ENCODE data around the gene TRIM45.

The TRIM45 gene

GRCh38 chr1:117096951-117097408, 24.6 kb downstream of the TRIM45 start:
- Mint-ChIP-seq H3K9me3 (ENCODE audit: low read depth) (no peaks in the 10 kb centered on the region), H3K4me1 (ENCODE audit: low read depth) (peaks cover 19% of the 10 kb centered on the region), H3K27me3 (no peaks in the 10 kb centered on the region), H3K4me3 (no peak overlapping the region), H3K36me3 (peaks cover 49% of the 10 kb centered on the region), H3K27ac (no peak overlapping the region)

GRCh38 chr1:117094841-117095604, 26.5 kb downstream of the TRIM45 start:
- Mint-ChIP-seq H3K9me3 (ENCODE audit: low read depth) (no peaks in the 10 kb centered on the region), H3K36me3 (peaks cover 51% of the 10 kb centered on the region), H3K27me3 (no peaks in the 10 kb centered on the region), H3K4me1 (ENCODE audit: low read depth) (peaks cover 19% of the 10 kb centered on the region), H3K4me3 (no peak overlapping the region), H3K27ac (no peak overlapping the region)

GRCh38 chr1:117093870-117094621, 27.5 kb downstream of the TRIM45 start:
- peak overlapping the region; percentile 46 for H3K27ac Mint-ChIP-seq
- peaks cover 44% of the 10 kb centered on the region for H3K36me3 Mint-ChIP-seq
- H3K9me3 Mint-ChIP-seq (ENCODE audit: low read depth) = no peaks in the 10 kb centered on the region
- no peaks in the 10 kb centered on the region for H3K27me3 Mint-ChIP-seq
- H3K4me1 Mint-ChIP-seq (ENCODE audit: low read depth) = peaks cover 19% of the 10 kb centered on the region
- no peak overlapping the region for H3K4me3 Mint-ChIP-seq

GRCh38 chr1:117093091-117093534, 28.4 kb downstream of the TRIM45 start:
- Mint-ChIP-seq H3K27me3 (no peaks in the 10 kb centered on the region), H3K27ac (peak overlapping the region; percentile 54), H3K36me3 (peaks cover 44% of the 10 kb centered on the region), H3K4me1 (ENCODE audit: low read depth) (peaks cover 19% of the 10 kb centered on the region), H3K9me3 (ENCODE audit: low read depth) (no peaks in the 10 kb centered on the region), H3K4me3 (no peak overlapping the region)

- Mint-ChIP-seq H3K9me3 (ENCODE audit: low read depth) (no peaks in the 10 kb centered on the region), H3K27me3 (no peaks in the 10 kb centered on the region), H3K27ac (peak overlapping the region; percentile 54), H3K36me3 (peaks cover 44% of the 10 kb centered on the region), H3K4me1 (ENCODE audit: low read depth) (peaks cover 19% of the 10 kb centered on the region), H3K4me3 (no peak overlapping the region)
These were observed 29.0 kb downstream of the TRIM45 start for GRCh38 chr1:117092594-117092993.

- Mint-ChIP-seq H3K4me1 (ENCODE audit: low read depth) (peaks cover 19% of the 10 kb centered on the region), H3K27ac (no peak overlapping the region), H3K4me3 (no peak overlapping the region), H3K9me3 (ENCODE audit: low read depth) (no peaks in the 10 kb centered on the region), H3K27me3 (no peaks in the 10 kb centered on the region), H3K36me3 (peaks cover 45% of the 10 kb centered on the region)
These were observed 31.6 kb downstream of the TRIM45 start for GRCh38 chr1:117089996-117090395.

- no peaks in the 10 kb centered on the region for H3K27me3 Mint-ChIP-seq
- peaks cover 19% of the 10 kb centered on the region for H3K4me1 Mint-ChIP-seq (ENCODE audit: low read depth)
- no peaks in the 10 kb centered on the region for H3K9me3 Mint-ChIP-seq (ENCODE audit: low read depth)
- H3K27ac Mint-ChIP-seq = no peak overlapping the region
- H3K36me3 Mint-ChIP-seq = peaks cover 37% of the 10 kb centered on the region
- H3K4me3 Mint-ChIP-seq = no peak overlapping the region
These were observed 33.9 kb downstream of the TRIM45 start for GRCh38 chr1:117087686-117088085.

- peak overlapping the region; percentile 65 for H3K27ac Mint-ChIP-seq
- peak overlapping the region; percentile 17 for H3K4me3 Mint-ChIP-seq
- no peaks in the 10 kb centered on the region for H3K9me3 Mint-ChIP-seq (ENCODE audit: low read depth)
- H3K4me1 Mint-ChIP-seq (ENCODE audit: low read depth) = peaks cover 22% of the 10 kb centered on the region
- peaks cover 31% of the 10 kb centered on the region for H3K36me3 Mint-ChIP-seq
- H3K27me3 Mint-ChIP-seq = no peaks in the 10 kb centered on the region
These were observed 37.3 kb downstream of the TRIM45 start for GRCh38 chr1:117084231-117084630.

GRCh38 chr1:117079737-117080136, 41.8 kb downstream of the TRIM45 start:
- Mint-ChIP-seq H3K9me3 (ENCODE audit: low read depth) (no peaks in the 10 kb centered on the region), H3K4me3 (no peak overlapping the region), H3K36me3 (peaks cover 36% of the 10 kb centered on the region), H3K27ac (no peak overlapping the region), H3K4me1 (ENCODE audit: low read depth) (peaks cover 47% of the 10 kb centered on the region), H3K27me3 (no peaks in the 10 kb centered on the region)

- H3K27me3 Mint-ChIP-seq = no peaks in the 10 kb centered on the region
- peaks cover 32% of the 10 kb centered on the region for H3K36me3 Mint-ChIP-seq
- H3K4me3 Mint-ChIP-seq = peak overlapping the region; percentile 54
- peaks cover 29% of the 10 kb centered on the region for H3K4me1 Mint-ChIP-seq (ENCODE audit: low read depth)
- H3K9me3 Mint-ChIP-seq (ENCODE audit: low read depth) = no peaks in the 10 kb centered on the region
- peak overlapping the region; percentile 94 for H3K27ac Mint-ChIP-seq
These were observed 44.3 kb downstream of the TRIM45 start for GRCh38 chr1:117077267-117077666.

- H3K27ac Mint-ChIP-seq = peak overlapping the region; percentile 94
- peaks cover 29% of the 10 kb centered on the region for H3K4me1 Mint-ChIP-seq (ENCODE audit: low read depth)
- peaks cover 30% of the 10 kb centered on the region for H3K36me3 Mint-ChIP-seq
- no peaks in the 10 kb centered on the region for H3K27me3 Mint-ChIP-seq
- peak overlapping the region; percentile 24 for H3K4me3 Mint-ChIP-seq
- no peaks in the 10 kb centered on the region for H3K9me3 Mint-ChIP-seq (ENCODE audit: low read depth)
These were observed 44.9 kb downstream of the TRIM45 start for GRCh38 chr1:117076648-117077047.

GRCh38 chr1:117070124-117070523, 51.4 kb downstream of the TRIM45 start:
- H3K4me3 Mint-ChIP-seq = no peak overlapping the region
- H3K4me1 Mint-ChIP-seq (ENCODE audit: low read depth) = peaks cover 34% of the 10 kb centered on the region
- H3K36me3 Mint-ChIP-seq = peaks cover 18% of the 10 kb centered on the region
- H3K27me3 Mint-ChIP-seq = no peaks in the 10 kb centered on the region
- H3K27ac Mint-ChIP-seq = no peak overlapping the region
- no peaks in the 10 kb centered on the region for H3K9me3 Mint-ChIP-seq (ENCODE audit: low read depth)

GRCh38 chr1:117069220-117069844, 52.2 kb downstream of the TRIM45 start:
- H3K4me1 Mint-ChIP-seq (ENCODE audit: low read depth) = peaks cover 36% of the 10 kb centered on the region
- H3K27ac Mint-ChIP-seq = no peak overlapping the region
- no peaks in the 10 kb centered on the region for H3K9me3 Mint-ChIP-seq (ENCODE audit: low read depth)
- no peaks in the 10 kb centered on the region for H3K27me3 Mint-ChIP-seq
- peaks cover 13% of the 10 kb centered on the region for H3K36me3 Mint-ChIP-seq
- no peak overlapping the region for H3K4me3 Mint-ChIP-seq

- no peak overlapping the region for H3K4me3 Mint-ChIP-seq
These were observed 53.0 kb downstream of the TRIM45 start for GRCh38 chr1:117068580-117068979.

More at GRCh38 chr1:117068580-117068979, 53.0 kb downstream of the TRIM45 start:
- Mint-ChIP-seq H3K36me3 (peaks cover 18% of the 10 kb centered on the region), H3K27ac (no peak overlapping the region), H3K27me3 (no peaks in the 10 kb centered on the region), H3K4me1 (ENCODE audit: low read depth) (peaks cover 41% of the 10 kb centered on the region), H3K9me3 (ENCODE audit: low read depth) (no peaks in the 10 kb centered on the region)
